ENCODE measurements around the gene GPR84. TPM values are rescaled to one million over a fixed set of nuclear protein-coding genes. Genes with fewer than 3 reads are reported as not detected.

The GPR84 gene
- total and polyA plus RNA-seq, 2 of the 13 experiments (the other 11 are each of a cell fraction or from before 2014, with no cell fraction given) = not detected

- H3K27me3 ChIP-seq (ENCODE audit: control insufficient read depth in 1 of 2, insufficient read depth in 2 of 2, low read length in 2 of 2) = peaks cover 0 to 4% of the 10 kb centered on the region in 2 experiments; a peak in 3 of 5 replicates
- H3K27ac ChIP-seq (ENCODE audit: extremely low read length, insufficient read depth, low read length) = no peak overlapping the region
- peaks cover 29% of the 10 kb centered on the region for H3K4me1 ChIP-seq (ENCODE audit: insufficient read depth, low read length)
- in situ Hi-C loops (cut with HindIII; ENCODE audit: extremely low pct_ligation_motif_present, low pct_unique_long_range_greater_than_20kb) (no loop called here), intact Hi-C loops (cut with micrococcal nuclease; ENCODE audit: unreplicated experiment) (no loop called here)
- no peak overlapping the region for H3K9ac ChIP-seq (ENCODE audit: insufficient read depth, low read depth, low read length)
- ATAC-seq (no peak), FAIRE-seq (no peak), DNase-seq (ENCODE audit: low spot score) (no peak)
- ChIA-PET POLR2A (no interaction called here), CTCF (ENCODE audit: low intra/inter-chr PET ratio, low total read pairs) (no interaction called here)
- no peak overlapping the region for H3K4me3 ChIP-seq (replicated peaks in 1 of 3; ENCODE audit: insufficient read depth in 1 of 3, low read depth in 2 of 3, low read length in 3 of 3)
- H2AFZ ChIP-seq (ENCODE audit: low read length) = no peak overlapping the region
- H4K20me1 ChIP-seq (ENCODE audit: insufficient read depth, low read length) = no peaks in the 10 kb centered on the region
- no TSS peak for BruUV-seq (replicated peaks)
- H3K9me3 ChIP-seq (ENCODE audit: low read length) = no peaks in the 10 kb centered on the region
- no peaks in the 10 kb centered on the region for H3K36me3 ChIP-seq (replicated peaks in 1 of 2; ENCODE audit: control insufficient read depth in 1 of 2, insufficient read depth in 2 of 2, low read length in 2 of 2)
- 45% methylated on average over 4 of the region's 5 CpGs for WGBS (ENCODE audit: low lambda C conversion rate)
- no peak overlapping the region for H3K4me2 ChIP-seq (ENCODE audit: low read depth, low read length)
- H3K79me2 ChIP-seq (ENCODE audit: insufficient read depth, low read length) = no peaks in the 10 kb centered on the region
- TF ChIP-seq ZNF570 (CRISPR knock-in tag; IDR thresholded peaks at IDR 0.05; ENCODE audit: borderline replicate concordance) (no peak), FOSL2 (CRISPR knock-in tag; IDR thresholded peaks at IDR 0.05) (no peak), TRIM24 (CRISPR knock-in tag; IDR thresholded peaks at IDR 0.05) (no peak), AKAP8 (CRISPR knock-in tag; IDR thresholded peaks at IDR 0.05) (no peak), ZBTB10 (CRISPR knock-in tag; IDR thresholded peaks at IDR 0.05; ENCODE audit: borderline replicate concordance) (no peak), MED8 (CRISPR knock-in tag; IDR thresholded peaks at IDR 0.05; ENCODE audit: insufficient replicate concordance) (no peak), HMG20A (CRISPR knock-in tag; IDR thresholded peaks at IDR 0.05; ENCODE audit: borderline replicate concordance) (no peak), FOXC1 (CRISPR knock-in tag; IDR thresholded peaks at IDR 0.05; ENCODE audit: borderline replicate concordance) (no peak), KDM5B (CRISPR knock-in tag; IDR thresholded peaks at IDR 0.05; ENCODE audit: borderline replicate concordance) (no peak)
- TF ChIP-seq, protein P1, sequence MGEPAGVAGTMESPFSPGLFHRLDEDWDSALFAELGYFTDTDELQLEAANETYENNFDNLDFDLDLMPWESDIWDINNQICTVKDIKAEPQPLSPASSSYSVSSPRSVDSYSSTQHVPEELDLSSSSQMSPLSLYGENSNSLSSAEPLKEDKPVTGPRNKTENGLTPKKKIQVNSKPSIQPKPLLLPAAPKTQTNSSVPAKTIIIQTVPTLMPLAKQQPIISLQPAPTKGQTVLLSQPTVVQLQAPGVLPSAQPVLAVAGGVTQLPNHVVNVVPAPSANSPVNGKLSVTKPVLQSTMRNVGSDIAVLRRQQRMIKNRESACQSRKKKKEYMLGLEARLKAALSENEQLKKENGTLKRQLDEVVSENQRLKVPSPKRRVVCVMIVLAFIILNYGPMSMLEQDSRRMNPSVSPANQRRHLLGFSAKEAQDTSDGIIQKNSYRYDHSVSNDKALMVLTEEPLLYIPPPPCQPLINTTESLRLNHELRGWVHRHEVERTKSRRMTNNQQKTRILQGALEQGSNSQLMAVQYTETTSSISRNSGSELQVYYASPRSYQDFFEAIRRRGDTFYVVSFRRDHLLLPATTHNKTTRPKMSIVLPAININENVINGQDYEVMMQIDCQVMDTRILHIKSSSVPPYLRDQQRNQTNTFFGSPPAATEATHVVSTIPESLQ (CRISPR knock-in tag; conservative IDR thresholded peaks at IDR 0.05) = no peak
These were observed 25.4 kb upstream of the GPR84 start for GRCh38 chr12:54389607-54390175.
